GM23248 (cell line): ENCODE data around the gene AKR1C1.
"Not testable (repeated sequence)": the region's sequence is repeated elsewhere in the genome, so short reads cannot be mapped to it uniquely, and the experiment has no call there.

Source experiments
- EZH2 ChIP-seq: fragments of 200-600 bp; sonication (generic); IDR thresholded peaks from 2 replicates; pipeline ENCODE4 v1.6.1; 2018; ENCODE audit warnings: antibody characterized with exemption, mild to moderate bottlenecking; ENCODE audit not compliant: insufficient read depth, poor library complexity, severe bottlenecking
- EZH2phosphoT487 ChIP-seq: fragments of 200-600 bp; sonication (generic); IDR thresholded peaks from 2 replicates; pipeline ENCODE4 v1.6.1; 2018; ENCODE audit warnings: antibody characterized with exemption, moderate library complexity, mild to moderate bottlenecking, low read depth; ENCODE audit not compliant: insufficient read depth

GRCh38 chr10:5004030-5004385, 40.8 kb downstream of the AKR1C1 start:
- TF ChIP-seq EZH2, EZH2phosphoT487: not testable (repeated sequence)
